GM21619 (cell line): ENCODE results near the gene PROCR.
"Not testable (repeated sequence)": the region's sequence is repeated elsewhere in the genome, so short reads cannot be mapped to it uniquely, and the experiment has no call there.

Source experiments
- ATAC-seq: cut with Tn5 transposase; IDR thresholded peaks from one replicate; pipeline ENCODE4 v1.9.1; 2021; ENCODE audit not compliant: unreplicated experiment

The PROCR gene

DNA sequence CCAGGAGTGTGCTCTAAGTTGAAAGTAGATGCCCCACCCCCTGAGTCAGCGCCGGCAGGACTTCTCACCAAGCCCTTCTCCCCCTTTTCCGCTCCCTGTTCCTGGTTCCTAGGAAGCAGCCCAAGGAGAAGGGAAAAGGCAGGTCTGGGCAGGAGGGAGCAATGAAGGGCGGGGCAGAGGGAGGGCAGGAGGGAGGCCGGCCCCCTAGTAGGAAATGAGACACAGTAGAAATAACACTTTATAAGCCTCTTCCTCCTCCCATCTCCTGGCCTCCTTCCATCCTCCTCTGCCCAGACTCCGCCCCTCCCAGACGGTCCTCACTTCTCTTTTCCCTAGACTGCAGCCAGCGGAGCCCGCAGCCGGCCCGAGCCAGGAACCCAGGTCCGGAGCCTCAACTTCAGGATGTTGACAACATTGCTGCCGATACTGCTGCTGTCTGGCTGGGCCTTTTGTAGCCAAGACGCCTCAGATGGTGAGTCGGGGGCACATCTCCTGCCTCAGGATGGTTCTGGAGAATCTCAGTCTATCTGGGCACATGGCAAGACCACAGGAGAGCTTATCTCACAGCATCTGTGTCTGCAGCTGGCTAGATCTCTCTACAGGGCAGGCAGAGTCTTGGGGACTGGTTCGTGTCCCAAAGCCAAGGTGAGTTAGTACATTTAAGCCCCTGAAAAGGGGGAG lies at the start of gene PROCR:
Gene PROCR (plus strand): TSS at position 320 of the 681 bp plus-strand sequence. CDS start 83 bp downstream, at position 403.
- ATAC-seq: no peak

DNA sequence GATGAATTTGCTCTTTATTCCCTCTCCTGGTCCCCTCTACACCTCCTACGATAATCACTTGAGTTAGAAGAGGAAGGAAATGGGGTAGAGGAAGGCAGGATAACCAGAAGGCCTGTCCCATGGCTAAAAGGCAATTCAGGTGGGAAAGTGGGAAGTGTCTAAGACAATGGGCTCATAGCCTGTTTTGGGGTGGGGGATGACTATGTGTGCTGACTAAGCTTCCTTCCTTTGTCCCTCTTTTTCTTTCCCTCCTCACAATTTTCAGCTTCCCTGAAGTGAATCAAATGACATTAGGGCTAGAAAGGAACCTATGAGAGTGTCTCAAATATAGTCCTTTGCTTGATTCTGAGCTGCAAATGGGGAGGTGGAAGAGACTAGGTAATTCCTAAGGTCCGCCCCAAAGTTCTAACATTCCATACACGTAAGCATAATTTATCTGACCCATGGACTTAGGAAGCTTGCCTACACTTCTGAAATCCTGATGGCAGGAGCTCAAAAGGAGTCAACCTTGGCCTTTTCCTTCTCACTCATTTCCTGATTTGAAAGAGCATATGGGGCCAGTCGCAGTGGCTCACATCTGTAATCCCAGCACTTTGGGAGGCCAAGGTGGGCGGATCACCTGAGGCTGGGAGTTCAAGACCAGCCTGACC lies 49.0 kb upstream of the PROCR start:
- ATAC-seq: no peak

DNA sequence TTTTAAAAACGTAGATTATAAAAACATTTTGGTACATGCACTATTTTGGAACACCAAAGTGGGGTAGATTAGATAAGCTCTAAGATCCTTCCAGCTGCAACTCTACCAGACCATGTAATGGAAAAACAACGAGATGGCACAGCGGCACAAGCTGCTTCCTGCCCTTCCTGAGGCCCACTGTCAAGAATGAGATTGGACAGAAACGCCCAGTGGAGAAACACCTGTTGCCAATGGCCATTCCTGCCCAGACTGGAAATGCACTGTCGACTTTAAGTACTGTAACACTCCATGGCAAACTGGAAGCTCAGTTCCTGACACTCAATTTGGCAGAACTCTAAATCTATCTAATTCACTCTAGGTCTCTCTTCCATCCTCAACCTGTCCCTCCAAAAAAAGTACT lies 46.1 kb upstream of the PROCR start:
- ATAC-seq: no peak

DNA sequence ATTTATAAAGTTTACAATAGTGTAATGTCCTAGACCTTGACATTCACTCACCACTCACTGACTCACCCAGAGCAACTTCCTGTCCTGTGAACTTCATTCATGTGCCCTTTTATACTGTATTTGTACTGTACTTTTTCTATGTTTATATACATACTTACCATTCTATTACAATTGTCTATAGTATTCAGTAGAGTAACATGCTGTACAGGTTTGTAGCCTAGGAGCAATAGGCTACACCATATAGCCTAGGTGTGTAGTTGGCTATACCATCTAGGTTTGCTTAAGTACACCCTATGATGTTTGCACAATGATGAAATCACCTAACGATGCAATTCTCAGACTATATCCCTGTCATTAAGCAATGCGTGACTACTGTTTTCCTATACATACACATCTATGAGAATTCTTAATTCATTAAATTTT lies 42.2 kb upstream of the PROCR start:
- ATAC-seq: no peak

DNA sequence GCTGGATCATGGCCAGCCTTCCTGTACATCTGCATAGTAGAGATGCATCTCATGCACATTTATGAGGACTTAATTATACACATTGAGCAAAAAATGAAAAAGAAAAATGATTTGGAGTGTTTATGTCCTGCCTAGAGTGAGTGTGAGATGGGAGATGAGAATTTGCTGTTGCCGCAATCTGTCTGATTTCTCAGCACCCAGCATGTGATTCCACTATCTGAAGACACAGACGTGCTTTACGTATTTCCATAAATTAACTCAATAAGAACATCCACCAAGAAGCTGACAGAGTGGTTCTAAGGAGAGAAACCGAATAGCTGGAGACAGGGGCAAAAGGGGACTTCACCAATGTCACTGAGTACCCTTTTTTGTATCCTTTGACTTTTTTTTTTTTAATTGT lies 39.9 kb upstream of the PROCR start:
- ATAC-seq: no peak

DNA sequence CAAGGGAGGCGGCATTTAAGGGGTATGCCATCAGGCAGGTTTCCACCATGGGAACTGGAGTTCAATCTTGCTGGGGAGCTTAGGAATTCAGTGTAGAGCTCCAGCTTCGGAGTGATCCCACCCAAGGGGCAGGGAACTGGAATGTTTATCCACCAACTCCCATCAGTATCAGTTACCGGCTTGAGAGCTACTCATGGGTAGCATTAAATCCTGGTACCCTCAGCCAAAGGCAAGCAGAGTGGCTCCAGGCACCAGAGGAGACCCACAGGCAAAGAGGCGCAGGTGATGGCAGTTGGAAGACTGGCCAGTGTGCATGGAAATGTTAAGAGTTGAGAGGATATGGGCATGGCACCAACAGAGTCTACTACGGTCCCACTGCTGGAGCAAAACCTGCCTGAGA lies 38.8 kb upstream of the PROCR start:
- ATAC-seq: no peak

DNA sequence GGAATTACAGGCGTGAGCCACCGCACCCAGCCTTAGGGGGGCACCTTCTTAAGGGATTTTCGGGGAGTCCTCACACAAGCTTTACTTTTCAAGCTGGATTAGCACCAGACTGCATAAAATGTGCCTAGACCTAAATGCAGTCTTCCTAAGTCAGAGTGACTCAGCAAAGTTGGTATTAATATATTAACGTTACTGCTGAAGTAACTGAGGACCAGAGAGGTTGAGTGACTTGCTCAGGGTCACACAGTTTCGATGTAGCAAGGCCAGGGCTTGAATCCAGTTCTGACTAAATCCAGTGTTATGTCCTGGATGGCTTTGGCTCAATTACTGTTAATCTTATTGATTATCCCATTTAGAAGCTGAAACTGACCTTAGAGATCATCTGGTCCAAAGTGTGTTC lies 38.1 kb upstream of the PROCR start:
- no peak for ATAC-seq

DNA sequence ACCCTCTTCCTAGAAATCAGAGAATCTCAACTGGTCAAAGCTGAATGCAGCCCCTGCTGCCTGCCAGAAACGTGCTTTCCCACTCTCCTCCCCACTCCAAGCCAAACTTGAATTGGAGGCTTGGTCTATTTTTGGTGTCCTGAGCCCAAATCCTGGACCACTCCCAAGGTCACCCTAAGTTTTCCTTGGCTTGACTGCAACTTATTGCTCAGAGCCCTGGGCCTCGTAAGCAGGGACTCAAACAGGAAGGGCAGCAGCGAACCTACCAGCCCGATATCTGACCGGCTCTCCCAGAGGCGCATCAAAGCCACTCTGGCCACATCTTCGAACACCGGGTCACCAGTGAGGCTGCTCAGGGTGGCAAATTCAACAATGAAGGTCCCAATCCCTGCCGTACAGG lies 37.4 kb upstream of the PROCR start:
- ATAC-seq: no peak

DNA sequence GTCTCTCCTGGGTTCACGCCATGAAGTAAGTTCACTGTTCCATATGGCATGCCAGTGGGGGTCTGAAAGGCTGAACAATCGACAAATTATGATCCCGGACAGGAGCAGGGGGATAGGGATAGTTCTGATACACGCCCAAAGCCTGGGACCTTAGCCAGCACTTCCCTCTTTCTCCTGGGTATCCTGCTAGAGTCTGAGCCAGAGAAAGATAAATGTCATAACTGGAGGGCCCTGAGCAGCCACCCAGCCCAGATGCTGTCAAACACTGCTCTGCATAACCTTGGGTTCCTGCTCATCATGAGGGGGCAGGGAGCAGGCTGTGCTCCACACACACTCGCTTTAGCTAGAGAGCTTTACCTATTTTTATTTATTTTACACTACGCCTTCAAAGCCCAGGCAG lies 37.0 kb upstream of the PROCR start:
- ATAC-seq: no peak

DNA sequence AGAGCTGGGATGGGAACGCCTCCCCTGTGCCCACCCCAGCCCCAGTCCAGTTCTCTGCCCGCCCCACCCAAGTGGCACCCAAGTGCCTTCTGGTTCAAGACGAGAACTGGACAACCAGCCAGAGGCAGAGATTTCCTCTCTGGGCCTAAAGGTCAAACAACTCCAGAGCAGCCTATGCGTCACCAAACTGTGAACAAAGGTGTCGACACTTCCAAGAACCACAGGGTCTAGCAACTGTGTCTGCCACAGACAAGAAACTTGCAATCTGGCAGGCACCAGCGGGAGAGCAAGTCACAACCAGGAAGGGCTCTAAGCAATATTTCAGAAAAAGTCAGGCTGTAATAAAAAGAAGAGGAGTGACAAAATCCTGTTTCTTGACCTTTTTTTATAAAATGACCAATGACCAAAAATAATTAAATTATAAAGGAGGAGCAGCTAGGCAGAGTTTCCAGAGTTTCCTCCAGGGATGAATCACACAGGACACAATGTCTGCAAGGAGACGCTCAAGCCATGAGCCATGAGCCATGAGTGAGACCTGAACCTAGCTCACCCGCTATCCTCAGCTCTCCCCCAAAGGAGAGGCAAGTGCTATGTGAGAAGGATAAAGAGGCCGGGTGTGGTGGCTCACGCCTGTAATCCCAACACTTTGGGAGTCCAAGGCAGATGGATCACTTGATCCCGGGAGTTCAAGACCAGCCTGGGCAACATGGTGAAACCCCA lies 35.8 kb upstream of the PROCR start:
- no peak for ATAC-seq

DNA sequence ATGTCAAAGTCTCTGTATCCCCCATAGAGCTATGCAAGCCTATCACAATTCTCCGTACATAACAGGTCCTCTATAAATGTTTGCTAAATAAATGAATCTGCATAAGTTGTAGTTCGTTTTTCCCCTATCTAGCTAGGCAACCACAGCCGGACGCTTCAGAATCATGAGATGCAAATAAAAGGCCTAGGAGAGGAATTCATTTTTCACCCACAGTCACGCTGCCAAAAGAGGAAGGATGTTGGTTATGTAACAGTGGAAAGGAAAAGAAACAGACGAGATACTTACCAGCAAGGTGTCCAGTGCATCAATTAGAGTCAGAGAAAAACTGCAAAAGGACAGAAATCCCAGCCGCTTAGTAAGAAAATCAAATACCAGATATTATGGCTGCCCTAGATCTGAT lies 27.2 kb upstream of the PROCR start:
- no peak for ATAC-seq

DNA sequence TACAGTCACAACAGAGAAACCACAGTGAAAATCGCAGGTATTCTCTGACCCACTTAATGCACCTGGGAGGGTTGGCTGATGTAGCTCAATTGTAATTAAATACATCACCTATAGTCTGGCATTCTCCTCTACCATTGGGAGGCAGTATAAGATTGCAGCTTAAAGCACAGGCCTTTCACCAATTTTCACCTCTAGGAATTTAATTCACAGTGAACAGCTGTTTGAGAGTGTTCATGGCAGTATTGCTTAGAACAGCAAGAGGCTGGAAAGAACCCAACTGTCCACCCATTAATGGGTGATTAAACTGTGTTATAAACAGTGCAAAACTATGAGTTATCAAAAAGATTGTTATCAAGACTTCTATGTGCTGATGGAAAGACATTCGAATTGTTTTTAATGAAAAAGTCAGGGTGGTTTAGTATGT lies 26.7 kb upstream of the PROCR start:
- ATAC-seq: no peak

DNA sequence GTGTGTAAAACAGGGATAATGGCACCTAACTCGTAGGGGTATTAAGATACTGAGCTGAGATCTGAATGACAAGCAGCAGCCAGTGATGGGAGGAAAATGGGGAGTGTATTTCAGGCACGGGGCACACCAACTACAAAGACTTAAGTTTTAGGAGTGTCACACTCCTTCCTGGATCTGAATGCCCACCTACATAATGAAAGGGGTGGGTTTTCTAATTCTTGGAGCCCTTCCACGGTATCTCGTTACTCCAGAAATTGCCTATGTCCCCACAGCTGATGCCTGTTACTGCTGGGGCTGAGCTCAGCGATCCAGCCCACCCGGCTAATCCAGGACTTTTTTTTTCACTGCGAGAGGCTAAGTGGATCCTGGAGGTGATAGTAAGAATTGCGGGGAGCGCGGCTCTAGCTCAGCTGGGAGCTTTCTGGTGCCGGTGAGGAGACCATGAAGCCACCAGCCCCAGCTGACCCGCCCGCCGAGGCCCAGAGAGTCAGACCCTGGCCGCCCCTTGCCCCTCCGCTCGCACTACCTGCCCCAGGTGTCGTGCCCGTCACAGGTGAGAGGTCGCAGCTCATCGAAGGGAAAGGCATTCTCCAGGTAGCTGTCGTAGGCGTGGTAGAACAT lies 25.5 kb upstream of the PROCR start:
- ATAC-seq: no peak

DNA sequence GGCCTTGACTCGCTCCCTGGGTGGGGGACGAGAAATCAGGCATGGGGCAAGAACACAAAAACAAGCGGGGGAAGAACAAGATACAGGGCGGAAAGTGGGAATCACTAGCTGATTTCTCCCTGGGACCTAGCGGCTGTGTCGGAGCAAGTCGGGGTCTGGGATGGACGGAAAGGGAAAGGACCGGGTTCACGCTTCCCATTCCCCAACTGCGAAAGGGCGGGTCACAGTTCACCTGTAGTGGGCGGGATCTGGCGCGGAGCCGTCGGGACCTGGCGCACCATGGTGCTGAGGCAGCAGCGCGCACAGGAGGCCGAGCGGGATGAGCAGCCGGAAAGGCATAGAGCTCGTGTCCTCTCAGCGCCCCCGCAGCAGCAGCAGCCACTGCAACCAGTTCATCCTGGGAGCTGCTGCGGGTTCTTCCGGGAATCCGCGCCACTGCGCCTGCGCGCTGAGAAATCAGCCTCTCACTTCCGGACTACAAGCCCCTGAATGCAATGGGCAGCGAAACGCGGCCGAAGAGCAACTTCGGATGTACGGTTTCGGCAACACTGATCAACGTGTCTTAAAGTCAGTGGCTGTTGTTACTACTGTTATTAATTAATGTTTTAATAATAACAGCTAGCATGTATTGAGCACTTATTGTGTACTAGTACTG lies 24.8 kb upstream of the PROCR start, which contains the start of gene EDEM2:
Gene EDEM2 (minus strand): TSS at position 417 of the 655 bp plus-strand sequence. CDS start 78 bp downstream, at position 339.
- ATAC-seq: peak; percentile 62

DNA sequence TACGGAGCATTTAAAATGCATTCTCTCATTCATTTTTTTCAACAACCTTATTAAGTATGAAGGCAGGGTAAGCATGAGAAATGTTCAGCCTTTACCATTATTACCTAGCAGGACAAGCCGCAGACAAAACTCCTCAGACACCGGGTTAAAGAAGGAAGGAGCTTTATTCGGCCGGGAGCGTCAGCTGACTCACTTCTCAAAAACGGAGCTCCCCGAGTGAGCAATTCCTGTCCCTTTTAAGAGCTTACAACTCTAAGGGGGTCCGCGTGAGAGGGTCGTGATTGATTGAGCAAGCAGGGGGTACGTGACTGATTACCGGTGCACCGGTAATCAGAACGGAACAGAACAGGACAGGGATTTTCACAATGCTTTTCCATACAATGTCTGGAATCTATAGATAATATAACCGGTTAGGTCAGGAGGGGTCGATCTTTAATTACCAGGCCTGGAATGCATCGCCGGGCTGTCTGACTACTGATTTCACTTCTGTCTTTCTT lies 24.2 kb upstream of the PROCR start:
- ATAC-seq: peak; percentile 7

DNA sequence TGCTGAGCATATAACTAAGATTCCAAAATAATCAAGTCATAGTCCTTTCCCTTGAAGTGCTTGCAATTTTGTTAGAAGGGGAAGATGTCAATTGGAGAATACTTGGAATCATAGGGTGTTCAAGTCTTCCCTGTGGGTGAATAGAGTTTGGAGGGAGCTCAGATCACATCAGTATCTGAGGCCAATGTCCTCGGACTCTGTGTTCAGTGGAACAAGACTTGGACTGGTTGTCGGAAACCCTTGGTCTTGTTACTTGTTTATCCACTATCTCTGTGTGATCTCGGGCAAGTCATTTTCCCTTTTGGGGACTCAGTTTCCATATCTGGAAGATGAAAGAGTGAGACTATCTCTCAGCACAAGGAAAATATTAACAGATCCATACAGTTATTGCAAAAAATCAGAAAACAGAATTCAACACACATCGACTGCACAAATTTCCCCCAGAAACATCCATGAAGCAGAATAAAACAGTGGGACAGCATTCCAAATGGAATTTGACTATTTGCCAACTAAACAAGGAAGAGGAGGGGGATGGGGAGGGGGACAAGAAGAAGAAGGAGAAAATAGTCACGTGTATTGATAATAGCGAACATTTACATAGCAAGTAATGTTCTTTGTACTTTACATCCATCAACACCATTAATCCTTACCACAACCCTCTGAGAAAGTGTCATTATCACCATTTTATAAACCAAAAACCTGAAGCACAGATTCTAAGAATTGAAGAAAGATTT lies 20.9 kb upstream of the PROCR start:
- ATAC-seq: no peak

DNA sequence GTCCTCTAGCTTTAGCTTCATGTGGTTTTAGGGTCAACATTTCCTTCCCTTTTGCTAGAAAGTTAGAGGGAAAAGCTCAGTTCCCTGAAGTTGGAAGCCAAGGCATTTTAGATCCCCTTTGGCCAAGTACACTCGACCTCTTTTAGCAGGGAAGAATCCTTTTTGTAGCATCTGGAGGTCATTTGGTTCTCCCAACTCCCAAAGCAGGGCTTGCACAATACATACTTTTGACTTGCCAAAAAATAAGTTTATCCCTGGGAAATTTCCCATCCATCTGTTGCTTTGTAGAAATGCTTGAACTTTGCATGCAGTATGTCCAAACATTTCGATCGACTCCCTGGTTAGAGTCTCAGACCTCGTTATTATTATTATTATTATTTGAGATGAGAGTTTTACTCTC lies 20.1 kb upstream of the PROCR start:
- no peak for ATAC-seq

DNA sequence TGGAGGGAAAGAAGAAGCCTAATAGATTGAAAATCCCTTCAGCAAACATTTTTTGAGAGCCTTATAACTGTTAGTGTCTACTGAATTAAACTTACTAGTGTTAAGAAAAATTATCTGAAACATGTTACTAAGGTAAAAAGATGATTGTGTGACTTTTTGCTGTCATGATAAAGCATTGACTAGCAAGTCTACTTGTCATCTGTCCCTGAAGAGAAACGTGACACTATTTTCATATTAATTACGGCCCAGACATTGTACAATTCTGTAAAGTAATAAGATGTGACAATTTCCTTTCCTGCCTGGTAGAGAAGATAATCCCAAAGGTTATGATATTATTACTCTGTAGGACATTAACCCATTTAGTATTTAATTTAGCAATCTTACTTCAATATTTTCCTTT lies 15.9 kb upstream of the PROCR start:
- no peak for ATAC-seq

DNA sequence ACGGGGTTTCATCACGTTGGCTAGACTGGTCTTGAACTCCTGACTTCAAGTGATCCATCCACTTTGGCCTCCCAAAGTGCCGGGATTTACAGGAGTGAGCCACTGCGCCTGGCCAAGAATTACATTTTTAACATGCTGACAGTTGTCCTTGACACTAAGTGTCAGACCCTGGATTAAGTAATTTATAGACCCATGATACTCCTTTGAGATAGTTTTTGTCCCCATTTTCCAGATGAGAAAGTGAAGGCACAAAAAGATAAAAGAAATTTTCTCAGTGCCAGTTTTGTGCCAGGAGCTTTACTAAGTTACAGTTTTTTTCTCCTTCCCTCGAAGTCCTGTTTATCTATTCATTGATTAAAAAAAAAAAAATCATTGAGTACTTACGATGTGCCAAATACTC lies 14.9 kb upstream of the PROCR start:
- no peak for ATAC-seq

DNA sequence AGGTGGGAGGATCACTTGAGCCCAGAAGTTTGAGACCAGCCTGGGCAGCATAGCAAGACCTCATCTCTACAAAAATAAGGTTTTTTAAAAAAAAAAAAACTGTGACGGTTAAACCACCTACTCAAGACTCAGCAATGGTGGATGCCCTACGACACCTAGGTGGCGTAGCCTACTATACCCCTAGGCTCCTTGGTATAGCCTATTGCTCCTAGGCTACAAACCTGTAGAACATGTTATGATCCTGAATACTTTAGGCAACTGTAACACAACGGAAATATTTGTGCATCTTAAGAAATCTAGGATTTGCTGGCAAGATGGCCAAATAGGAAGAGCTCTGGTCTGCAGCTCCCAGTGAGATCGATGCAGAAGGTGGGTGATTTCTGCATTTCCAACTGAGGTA lies 11.5 kb upstream of the PROCR start:
- not testable (repeated sequence) for ATAC-seq
